ENCODE results near the gene DCPS. TPM values are rescaled to one million over a fixed set of nuclear protein-coding genes. Genes with fewer than 3 reads are reported as not detected.

Gene DCPS
- total RNA-seq, 1 experiment from 2014 or later, result 31.2 TPM

- peak; percentile 57 for DNase-seq (ENCODE audit: low spot score)
- Histone ChIP-seq H3K27me3 (replicated peaks; ENCODE audit: insufficient read depth, low read depth, low read length, poor library complexity) (no peaks in the 10 kb centered on the region), H3K4me1 (ENCODE audit: insufficient read depth, low read length, poor library complexity, severe bottlenecking) (peaks cover 39% of the 10 kb centered on the region), H3K27ac (ENCODE audit: low read depth, low read length, poor library complexity, severe bottlenecking) (peak overlapping the region; percentile 21), H3K36me3 (ENCODE audit: insufficient read depth, low read length, poor library complexity, severe bottlenecking) (peaks cover 11% of the 10 kb centered on the region), H3K4me3 (ENCODE audit: low read depth, low read length, poor library complexity, severe bottlenecking) (peak overlapping the region; percentile 62), H3K9me3 (ENCODE audit: low read depth, low read length, poor library complexity, severe bottlenecking) (no peaks in the 10 kb centered on the region)
- CTCF ChIA-PET, result interaction anchor here (0.6 to 1.7 kb wide), 3 partner anchors 42 to 56 kb away, joined by 3 to 5 read pairs (median 4); no protein-coding TSS in a partner anchor
- POLR2A ChIA-PET (ENCODE audit: low non-redundant PET), result no interaction called here
- TF ChIP-seq EZH2 (IDR thresholded peaks at IDR 0.05; ENCODE audit: borderline replicate concordance, low read depth, low read length, poor library complexity, severe bottlenecking) (no peak), CTCF (conservative IDR thresholded peaks at IDR 0.05; ENCODE audit: low read depth, low read length) (no peak)
- BruUV-seq (replicated peaks), result no TSS peak
- intact Hi-C loops (cut with micrococcal nuclease; ENCODE audit: unreplicated experiment), result no loop called here
These were observed 52.4 kb downstream of the DCPS start for GRCh38 chr11:126355926-126356897.

- TF ChIP-seq EZH2 (IDR thresholded peaks at IDR 0.05; ENCODE audit: borderline replicate concordance, low read depth, low read length, poor library complexity, severe bottlenecking), result no peak
- no peak for TF ChIP-seq CTCF (conservative IDR thresholded peaks at IDR 0.05; ENCODE audit: low read depth, low read length)
- Histone ChIP-seq H3K27ac (ENCODE audit: low read depth, low read length, poor library complexity, severe bottlenecking) (peak overlapping the region; percentile 9), H3K36me3 (ENCODE audit: insufficient read depth, low read length, poor library complexity, severe bottlenecking) (peaks cover 4% of the 10 kb centered on the region), H3K4me1 (ENCODE audit: insufficient read depth, low read length, poor library complexity, severe bottlenecking) (peaks cover 37% of the 10 kb centered on the region), H3K9me3 (ENCODE audit: low read depth, low read length, poor library complexity, severe bottlenecking) (no peaks in the 10 kb centered on the region), H3K27me3 (replicated peaks; ENCODE audit: insufficient read depth, low read depth, low read length, poor library complexity) (no peaks in the 10 kb centered on the region), H3K4me3 (ENCODE audit: low read depth, low read length, poor library complexity, severe bottlenecking) (peak overlapping the region; percentile 62)
- no peak for DNase-seq (ENCODE audit: low spot score)
- CTCF ChIA-PET, result no interaction called here
- intact Hi-C loops (cut with micrococcal nuclease; ENCODE audit: unreplicated experiment), result no loop called here
- POLR2A ChIA-PET (ENCODE audit: low non-redundant PET), result no interaction called here
- no TSS peak for BruUV-seq (replicated peaks)
These were observed 53.4 kb downstream of the DCPS start for GRCh38 chr11:126357055-126357962.

- POLR2A ChIA-PET (ENCODE audit: low non-redundant PET), result interaction anchor here (0.9 kb wide), 1 partner anchor 11 kb away, joined by 13 read pairs; no protein-coding TSS in a partner anchor
- intact Hi-C loops (cut with micrococcal nuclease; ENCODE audit: unreplicated experiment), result no loop called here
These were observed 54.3 kb downstream of the DCPS start for GRCh38 chr11:126357969-126358762.

More at GRCh38 chr11:126357969-126358762, 54.3 kb downstream of the DCPS start:
- Histone ChIP-seq H3K27ac (ENCODE audit: low read depth, low read length, poor library complexity, severe bottlenecking) (no peak overlapping the region), H3K4me3 (ENCODE audit: low read depth, low read length, poor library complexity, severe bottlenecking) (no peak overlapping the region), H3K4me1 (ENCODE audit: insufficient read depth, low read length, poor library complexity, severe bottlenecking) (peaks cover 36% of the 10 kb centered on the region), H3K9me3 (ENCODE audit: low read depth, low read length, poor library complexity, severe bottlenecking) (no peaks in the 10 kb centered on the region), H3K27me3 (replicated peaks; ENCODE audit: insufficient read depth, low read depth, low read length, poor library complexity) (no peaks in the 10 kb centered on the region), H3K36me3 (ENCODE audit: insufficient read depth, low read length, poor library complexity, severe bottlenecking) (no peaks in the 10 kb centered on the region)
- DNase-seq (ENCODE audit: low spot score), result no peak
- TF ChIP-seq EZH2 (IDR thresholded peaks at IDR 0.05; ENCODE audit: borderline replicate concordance, low read depth, low read length, poor library complexity, severe bottlenecking) (no peak), CTCF (conservative IDR thresholded peaks at IDR 0.05; ENCODE audit: low read depth, low read length) (no peak)
- no TSS peak for BruUV-seq (replicated peaks)
- CTCF ChIA-PET, result no interaction called here
